HepG2 (cell line): ENCODE data around the gene ICAM5. TPM values are rescaled to one million over a fixed set of nuclear protein-coding genes. Genes with fewer than 3 reads are reported as not detected.

Source experiments
- E2F1 ChIP-seq: sonication (generic); formaldehyde crosslinking; IDR thresholded peaks from 2 replicates; pipeline ENCODE4 v1.5.0; 2020; ENCODE audit warnings: missing genetic modification reagents
- HDAC2 ChIP-seq: sonication (generic); formaldehyde crosslinking; IDR thresholded peaks from 2 replicates; pipeline ENCODE4 v1.4.0; 2020; ENCODE audit warnings: missing genetic modification reagents
- HNF4G ChIP-seq, 2 experiments: sonication (generic) in 1 of 2; formaldehyde crosslinking in 1 of 2; IDR thresholded peaks; 2 replicates each; pipeline versions ENCODE4 v1.4.0 to v1.6.1; 2011 to 2020; ENCODE audit warnings: borderline replicate concordance in 2 of 2, low read depth in 2 of 2, mild to moderate bottlenecking in 2 of 2, low read length in 1 of 2, missing genetic modification reagents in 1 of 2, moderate library complexity in 1 of 2
- KDM5B ChIP-seq: sonication (generic); formaldehyde crosslinking; IDR thresholded peaks from 2 replicates; pipeline ENCODE4 v1.4.0; 2020; ENCODE audit warnings: missing genetic modification reagents, mild to moderate bottlenecking, borderline replicate concordance
- MBD4 ChIP-seq: IDR thresholded peaks from 2 replicates; pipeline ENCODE4 v1.6.1; 2012; ENCODE audit warnings: low read length, inconsistent platforms, borderline replicate concordance
- NRL ChIP-seq: sonication (generic); formaldehyde crosslinking; IDR thresholded peaks from 2 replicates; pipeline ENCODE4 v1.5.0; 2020; ENCODE audit warnings: missing genetic modification reagents, mild to moderate bottlenecking, moderate library complexity, borderline replicate concordance
- PRDM15 ChIP-seq: sonication (generic); formaldehyde crosslinking; IDR thresholded peaks from 2 replicates; pipeline ENCODE4 v1.4.0; 2020; ENCODE audit warnings: missing genetic modification reagents
- RORA ChIP-seq: sonication (generic); formaldehyde crosslinking; IDR thresholded peaks from 2 replicates; pipeline ENCODE4 v1.5.0; 2020; ENCODE audit warnings: mild to moderate bottlenecking, missing genetic modification reagents, moderate library complexity
- SNAI1 ChIP-seq: sonication (generic); formaldehyde crosslinking; IDR thresholded peaks from 2 replicates; pipeline ENCODE4 v1.5.0; 2020; ENCODE audit warnings: mild to moderate bottlenecking, missing genetic modification reagents, borderline replicate concordance
- SRSF1 ChIP-seq: fragments of 200-400 bp; formaldehyde crosslinking; optimal IDR thresholded peaks from 2 replicates; pipeline ENCODE3; 2017; ENCODE audit warnings: mild to moderate bottlenecking, low read depth, low read length, moderate library complexity
- ZNF274 ChIP-seq: sonication (generic); formaldehyde crosslinking; IDR thresholded peaks from 2 replicates; pipeline ENCODE4 v1.5.1; 2020; ENCODE audit warnings: mild to moderate bottlenecking, missing genetic modification reagents
- ZNF281 ChIP-seq: sonication (generic); formaldehyde crosslinking; IDR thresholded peaks from 2 replicates; pipeline ENCODE4 v1.4.0; 2020; ENCODE audit warnings: missing genetic modification reagents, borderline replicate concordance
- ZNF567 ChIP-seq: sonication (generic); formaldehyde crosslinking; IDR thresholded peaks from 2 replicates; pipeline ENCODE4 v1.8.1; 2023; ENCODE audit warnings: mild to moderate bottlenecking, missing genetic modification reagents, borderline replicate concordance
- ZNF574 ChIP-seq: sonication (generic); formaldehyde crosslinking; IDR thresholded peaks from 2 replicates; pipeline ENCODE4 v1.4.0; 2020; ENCODE audit warnings: missing genetic modification reagents
- ZNF619 ChIP-seq: sonication (generic); formaldehyde crosslinking; IDR thresholded peaks from 2 replicates; pipeline ENCODE4 v1.4.0; 2020; ENCODE audit warnings: mild to moderate bottlenecking, missing genetic modification reagents
- ZNF891 ChIP-seq: sonication (generic); formaldehyde crosslinking; IDR thresholded peaks from 2 replicates; pipeline ENCODE4 v1.5.0; 2020; ENCODE audit warnings: mild to moderate bottlenecking, missing genetic modification reagents
- polyA plus RNA-seq, 8 experiments: library from polyadenylated mRNA; depleted of rRNA in 3 of 8; stranded (reverse) in 7 of 8; unstranded in 1 of 8; fragments of >200 nt; fragmentation: Illumina TruSeq in 4 of 8; extraction: Trizol in 4 of 8; gene quantifications; 2 replicates each; pipeline versions ENCODE4 v1.2.1 to v1.2.3, GENCODE V29; 2011 to 2016; ENCODE audit warnings: low read depth in 4 of 8, missing spikeins in 1 of 8, mixed read lengths in 1 of 8; ENCODE audit not compliant: insufficient read depth in 1 of 8
- total RNA-seq, 5 experiments: library from RNA; depleted of rRNA; stranded (reverse); fragments of >200 nt; fragmentation: Illumina TruSeq; extraction: Trizol; gene quantifications; 2 replicates each; pipeline ENCODE4 v1.2.3, GENCODE V29; 2016; ENCODE audit warnings: low read depth in 1 of 5

ICAM5 gene
- total and polyA plus RNA-seq, 2 of the 13 experiments (the other 11 are each of a cell fraction or from before 2014, with no cell fraction given) = 0.46 to 1.6 TPM

- TF ChIP-seq ZNF574 (CRISPR knock-in tag) (peak; percentile 88), ZNF281 (CRISPR knock-in tag) (peak; percentile 49; the same call in 1 of the 2 replicates), NRL (CRISPR knock-in tag) (peak; percentile 79; the same call in 1 of the 2 replicates), E2F1 (CRISPR knock-in tag) (peak; percentile 77; the same call in 1 of the 2 replicates), MBD4 (no peak), PRDM15 (CRISPR knock-in tag) (0 out of 2 replicates have a peak, but pooled peaks have one; percentile 34), ZNF891 (CRISPR knock-in tag) (0 out of 2 replicates have a peak, but pooled peaks have one; percentile 13), HNF4G (IDR thresholded peaks at IDR 0.05; ENCODE audit: borderline replicate concordance, low read depth, low read length) (peak; percentile 42; the same call in 1 of the 2 replicates), HNF4G (CRISPR knock-in tag; IDR thresholded peaks at IDR 0.05; ENCODE audit: borderline replicate concordance, low read depth) (no peak), ZNF619 (0 out of 2 replicates have a peak, but pooled peaks have one; percentile 44), RORA (CRISPR knock-in tag) (no peak), SRSF1 (no peak), KDM5B (CRISPR knock-in tag) (peak; percentile 88; the same call in 1 of the 2 replicates), ZNF567 (CRISPR knock-in tag) (peak; percentile 94), HDAC2 (CRISPR knock-in tag) (peak; percentile 71), SNAI1 (CRISPR knock-in tag) (no peak), ZNF274 (CRISPR knock-in tag) (peak; percentile 98; the same call in 1 of the 2 replicates)
Observed at GRCh38 chr19:10251792-10252694, 37.7 kb upstream of the ICAM5 start, which contains the start of gene MRPL4 (continued).
